Trophoblast cell (in vitro differentiated cells and primary cell): ENCODE data around the gene VCAN.
"Not testable (repeated sequence)": the region's sequence is repeated elsewhere in the genome, so short reads cannot be mapped to it uniquely, and the experiment has no call there.

Source experiments
- DNase-seq, 2 donors: peaks; one replicate each; pipeline ENCODE4 v3.0.0-alpha.2; 2016
- H2AFZ ChIP-seq: 2 replicates; pipeline ENCODE4 v1.6.1; 2013; ENCODE audit warnings: low read length, moderate library complexity, mild to moderate bottlenecking; ENCODE audit not compliant: insufficient read depth, poor library complexity
- H2AK5ac ChIP-seq: 2 replicates; pipeline ENCODE4 v1.6.1; 2013; ENCODE audit warnings: mild to moderate bottlenecking, low read length
- H2BK120ac ChIP-seq: 2 replicates; pipeline ENCODE4 v1.6.1; 2013; ENCODE audit warnings: low read length, mild to moderate bottlenecking, moderate library complexity; ENCODE audit not compliant: insufficient read depth, poor library complexity
- H2BK12ac ChIP-seq: 2 replicates; pipeline ENCODE4 v1.6.1; 2013; ENCODE audit warnings: mild to moderate bottlenecking, low read length, moderate library complexity
- H2BK5ac ChIP-seq: 2 replicates; pipeline ENCODE4 v1.6.1; 2013; ENCODE audit warnings: low read length, low read depth, moderate library complexity, mild to moderate bottlenecking; ENCODE audit not compliant: poor library complexity
- H3K14ac ChIP-seq: 2 replicates; pipeline ENCODE4 v1.6.1; 2013; ENCODE audit warnings: mild to moderate bottlenecking, low read length
- H3K18ac ChIP-seq: 2 replicates; pipeline ENCODE4 v1.6.1; 2013; ENCODE audit warnings: mild to moderate bottlenecking, low read length
- H3K23ac ChIP-seq: 2 replicates; pipeline ENCODE4 v1.6.1; 2013; ENCODE audit warnings: low read length
- H3K27ac ChIP-seq: 2 replicates; pipeline ENCODE4 v1.5.1; 2013; ENCODE audit warnings: low read depth, mild to moderate bottlenecking, inconsistent platforms, low read length, moderate library complexity
- H3K27me3 ChIP-seq: 2 replicates; pipeline ENCODE4 v1.6.1; 2013; ENCODE audit warnings: inconsistent platforms, mild to moderate bottlenecking, low read length, moderate library complexity; ENCODE audit not compliant: insufficient read depth
- H3K36me3 ChIP-seq, 2 experiments: 1 replicate in 1 of 2; 2 replicates in 1 of 2; pipeline ENCODE4 v1.6.1; 2013; ENCODE audit warnings: low read length in 2 of 2, mild to moderate bottlenecking in 2 of 2, moderate library complexity in 1 of 2; ENCODE audit not compliant: insufficient read depth in 2 of 2, control insufficient read depth in 1 of 2
- H3K4ac ChIP-seq: 2 replicates; pipeline ENCODE4 v1.6.1; 2013; ENCODE audit warnings: low read depth, mild to moderate bottlenecking, low read length, moderate library complexity
- H3K4me1 ChIP-seq, 2 experiments: 1 replicate in 1 of 2; 2 replicates in 1 of 2; pipeline ENCODE4 v1.6.1; 2013; ENCODE audit warnings: low read length in 2 of 2, mild to moderate bottlenecking in 2 of 2, moderate library complexity in 1 of 2; ENCODE audit not compliant: insufficient read depth in 2 of 2, control insufficient read depth in 1 of 2
- H3K4me2 ChIP-seq: 2 replicates; pipeline ENCODE4 v1.6.1; 2013; ENCODE audit warnings: inconsistent platforms, mild to moderate bottlenecking, low read length, moderate library complexity
- H3K4me3 ChIP-seq: 2 replicates; pipeline ENCODE4 v1.5.1; 2013; ENCODE audit warnings: mild to moderate bottlenecking, low read depth, low read length, inconsistent platforms
- H3K79me1 ChIP-seq: one replicate; pipeline ENCODE4 v1.6.1; 2013; ENCODE audit warnings: low read length
- H3K79me2 ChIP-seq: 2 replicates; pipeline ENCODE4 v1.6.1; 2013; ENCODE audit warnings: low read length, mild to moderate bottlenecking; ENCODE audit not compliant: control insufficient read depth, insufficient read depth, poor library complexity
- H3K9ac ChIP-seq: 2 replicates; pipeline ENCODE4 v1.6.1; 2013; ENCODE audit warnings: mild to moderate bottlenecking, low read length
- H3K9me3 ChIP-seq: 2 replicates; pipeline ENCODE4 v1.6.1; 2013; ENCODE audit warnings: low read depth, mild to moderate bottlenecking, control low read depth, inconsistent platforms, low read length; ENCODE audit not compliant: insufficient read depth
- H4K12ac ChIP-seq: 2 replicates; pipeline ENCODE4 v1.6.1; 2013; ENCODE audit warnings: low read depth, mild to moderate bottlenecking, low read length, moderate library complexity
- H4K8ac ChIP-seq: 2 replicates; pipeline ENCODE4 v1.6.1; 2013; ENCODE audit warnings: low read depth, mild to moderate bottlenecking, low read length, moderate library complexity
- H4K91ac ChIP-seq: one replicate; pipeline ENCODE4 v1.6.1; 2013; ENCODE audit warnings: low read depth, mild to moderate bottlenecking, low read length, moderate library complexity
- WGBS: extraction: QIAGEN DNeasy Blood & Tissue Kit; methylation state at CpG from one replicate; pipeline ENCODE4 v1.1.7; 2013; ENCODE audit warnings: missing lambda C conversion rate; ENCODE audit not compliant: insufficient read length, insufficient coverage; ENCODE audit errors: extremely low coverage; 5-methylcytosine and 5-hydroxymethylcytosine counted together

The VCAN gene

GRCh38 chr5:83436276-83436675 is 35.3 kb upstream of the VCAN start:
- no peak overlapping the region for H3K4me3 ChIP-seq
- no peaks in the 10 kb centered on the region for H3K4me1 ChIP-seq
- H4K91ac ChIP-seq: no peak overlapping the region
- H3K14ac ChIP-seq: no peak overlapping the region
- H2BK5ac ChIP-seq: no peak overlapping the region
- H2BK120ac ChIP-seq: no peak overlapping the region
- H3K27ac ChIP-seq: no peak overlapping the region
- no peak for DNase-seq
- no peak overlapping the region for H3K18ac ChIP-seq
- no peak overlapping the region for H2AFZ ChIP-seq
- H2BK12ac ChIP-seq: no peak overlapping the region
- H2AK5ac ChIP-seq: no peak overlapping the region
- no peak overlapping the region for H3K9ac ChIP-seq
- no peak overlapping the region for H3K4ac ChIP-seq
- H3K9me3 ChIP-seq: peaks cover 2% of the 10 kb centered on the region
- no peaks in the 10 kb centered on the region for H3K36me3 ChIP-seq
- no peak overlapping the region for H3K4me2 ChIP-seq
- no peaks in the 10 kb centered on the region for H3K79me1 ChIP-seq
- no peaks in the 10 kb centered on the region for H3K27me3 ChIP-seq
- no CpG with 5 or more reads among the region's 6 CpGs for WGBS
- no peak overlapping the region for H4K8ac ChIP-seq
- H3K23ac ChIP-seq: no peak overlapping the region
- H4K12ac ChIP-seq: no peak overlapping the region
- H3K79me2 ChIP-seq: no peaks in the 10 kb centered on the region

DNA sequence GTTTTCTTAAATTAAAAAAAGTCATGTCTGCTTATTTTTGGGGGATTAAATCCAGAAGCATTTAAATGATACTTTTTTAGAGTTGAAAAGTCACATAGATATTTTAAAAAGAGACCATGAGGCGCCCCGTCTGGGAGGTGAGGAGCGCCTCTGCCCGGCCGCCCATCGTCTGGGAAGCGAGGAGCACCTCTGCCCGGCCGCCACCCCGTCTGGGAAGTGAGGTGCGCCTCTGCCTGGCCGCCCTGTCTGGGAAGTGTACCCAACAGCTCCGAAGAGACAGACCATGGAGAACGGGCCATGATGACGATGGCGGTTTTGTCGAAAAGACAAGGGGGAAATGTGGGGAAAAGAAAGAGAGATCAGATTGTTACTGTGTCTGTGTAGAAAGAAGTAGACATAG is 33.8 kb upstream of the VCAN start:
- WGBS: no CpG with 5 or more reads among the region's 17 CpGs
- H3K27ac ChIP-seq: not testable (repeated sequence)

DNA sequence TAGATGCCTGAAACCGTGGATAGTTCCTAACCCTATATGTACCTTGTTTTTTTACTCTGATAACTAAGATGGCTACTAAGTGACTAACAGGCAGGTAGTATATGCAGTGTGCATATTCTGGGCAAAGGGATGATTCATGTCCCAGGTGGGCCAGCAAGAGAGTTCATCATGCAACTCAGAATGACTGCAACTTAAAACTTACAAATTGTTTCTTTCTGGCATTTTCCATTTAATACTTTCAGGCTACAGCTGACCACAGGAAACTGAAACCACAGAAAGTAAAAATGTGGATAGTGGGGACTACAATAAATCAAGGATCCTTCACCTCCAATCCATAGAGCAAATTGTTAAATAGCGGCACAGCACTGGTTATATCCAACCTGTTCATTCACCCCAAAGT is 30.7 kb upstream of the VCAN start:
- H2BK12ac ChIP-seq: no peak overlapping the region
- H2BK120ac ChIP-seq: no peak overlapping the region
- H2BK5ac ChIP-seq: no peak overlapping the region
- no peaks in the 10 kb centered on the region for H3K36me3 ChIP-seq
- H3K79me2 ChIP-seq: no peaks in the 10 kb centered on the region
- H2AK5ac ChIP-seq: no peak overlapping the region
- peaks cover 2% of the 10 kb centered on the region for H3K9me3 ChIP-seq
- H4K91ac ChIP-seq: no peak overlapping the region
- H3K4me2 ChIP-seq: no peak overlapping the region
- no peak overlapping the region for H3K9ac ChIP-seq
- no peak overlapping the region for H3K27ac ChIP-seq
- no peak overlapping the region for H4K8ac ChIP-seq
- H3K4me3 ChIP-seq: no peak overlapping the region
- no peak overlapping the region for H3K14ac ChIP-seq
- no peak overlapping the region for H3K18ac ChIP-seq
- H3K27me3 ChIP-seq: no peaks in the 10 kb centered on the region
- no peak overlapping the region for H3K23ac ChIP-seq
- H3K4me1 ChIP-seq: no peaks in the 10 kb centered on the region
- no CpG with 5 or more reads among the region's 2 CpGs for WGBS
- no peaks in the 10 kb centered on the region for H3K79me1 ChIP-seq
- no peak overlapping the region for H4K12ac ChIP-seq
- H2AFZ ChIP-seq: no peak overlapping the region
- H3K4ac ChIP-seq: no peak overlapping the region
- no peak for DNase-seq

More for the DNA sequence above, 33.8 kb upstream of the VCAN start:
- not testable (repeated sequence) for H3K4me1 ChIP-seq, H3K4ac ChIP-seq, DNase-seq, H2BK12ac ChIP-seq, H2AFZ ChIP-seq, H3K79me1 ChIP-seq, H4K91ac ChIP-seq, H3K9ac ChIP-seq, H3K27me3 ChIP-seq, H2BK120ac ChIP-seq, H3K18ac ChIP-seq, H4K12ac ChIP-seq, H3K79me2 ChIP-seq, H4K8ac ChIP-seq, H3K14ac ChIP-seq, H3K4me3 ChIP-seq, H2BK5ac ChIP-seq, H3K4me2 ChIP-seq, H3K9me3 ChIP-seq, H2AK5ac ChIP-seq, H3K36me3 ChIP-seq, H3K23ac ChIP-seq

GRCh38 chr5:83441747-83442146 is 29.8 kb upstream of the VCAN start:
- no peak for DNase-seq
- H3K27me3 ChIP-seq: no peaks in the 10 kb centered on the region
- H3K18ac ChIP-seq: no peak overlapping the region
- no peak overlapping the region for H2BK5ac ChIP-seq
- H3K14ac ChIP-seq: no peak overlapping the region
- peaks cover 2% of the 10 kb centered on the region for H3K9me3 ChIP-seq
- no peaks in the 10 kb centered on the region for H3K79me2 ChIP-seq
- H4K12ac ChIP-seq: no peak overlapping the region
- WGBS: no CpG with 5 or more reads among the region's 4 CpGs
- no peak overlapping the region for H3K23ac ChIP-seq
- no peaks in the 10 kb centered on the region for H3K79me1 ChIP-seq
- no peak overlapping the region for H2BK12ac ChIP-seq
- no peak overlapping the region for H3K9ac ChIP-seq
- H2AFZ ChIP-seq: no peak overlapping the region
- no peaks in the 10 kb centered on the region for H3K4me1 ChIP-seq
- H2BK120ac ChIP-seq: no peak overlapping the region
- H3K27ac ChIP-seq: no peak overlapping the region
- H3K4me3 ChIP-seq: no peak overlapping the region
- no peak overlapping the region for H2AK5ac ChIP-seq
- no peak overlapping the region for H4K8ac ChIP-seq
- H4K91ac ChIP-seq: no peak overlapping the region
- H3K36me3 ChIP-seq: no peaks in the 10 kb centered on the region
- H3K4me2 ChIP-seq: no peak overlapping the region
- no peak overlapping the region for H3K4ac ChIP-seq
